Activated T-helper 17 cell treated with anti-CD3 and anti-CD28 coated beads, Interleukin-2, amount 50 U/mL, for 72 hours (primary cell): Measurements from ENCODE around the gene TSPAN31. TPM values are rescaled to one million over a fixed set of nuclear protein-coding genes. Genes with fewer than 3 reads are reported as not detected.

Experiments
- ATAC-seq: fragments of 150-1000 bp; cut with Tn5 transposase; replicated peaks from 2 replicates; pipeline ENCODE4 v1.10.0; 2021; ENCODE audit warnings: mild to moderate bottlenecking, moderate library complexity
- H3K27ac Mint-ChIP-seq: one replicate; pipeline ENCODE4 v1.8.0; 2022; ENCODE audit warnings: mixed read lengths
- H3K27me3 Mint-ChIP-seq: one replicate; pipeline ENCODE4 v1.8.0; 2022; ENCODE audit warnings: mixed read lengths
- H3K36me3 Mint-ChIP-seq: one replicate; pipeline ENCODE4 v1.8.0; 2022; ENCODE audit warnings: low read depth, mild to moderate bottlenecking, mixed read lengths
- H3K4me1 Mint-ChIP-seq: one replicate; pipeline ENCODE4 v1.8.0; 2022; ENCODE audit warnings: mixed read lengths
- H3K4me3 Mint-ChIP-seq: one replicate; pipeline ENCODE4 v1.8.0; 2022; ENCODE audit warnings: mild to moderate bottlenecking, mixed read lengths
- H3K9me3 Mint-ChIP-seq: one replicate; pipeline ENCODE4 v1.8.0; 2022; ENCODE audit warnings: mixed read lengths
- total RNA-seq, 2 donors: library from RNA; stranded (reverse); gene quantifications; one replicate each; pipeline ENCODE4 v1.2.3, GENCODE V29; 2022

Gene TSPAN31
- total RNA-seq, 2 donors from 2014 or later: 10.7 to 18.7 TPM

GRCh38 chr12:57726884-57727757 is 17.7 kb upstream of the TSPAN31 start:
- Mint-ChIP-seq H3K4me1 (peaks cover 11% of the 10 kb centered on the region), H3K27ac (no peak overlapping the region), H3K36me3 (peaks cover 68% of the 10 kb centered on the region), H3K27me3 (no peaks in the 10 kb centered on the region), H3K4me3 (no peak overlapping the region), H3K9me3 (no peaks in the 10 kb centered on the region)
- no peak for ATAC-seq

GRCh38 chr12:57727758-57728395 is 17.0 kb upstream of the TSPAN31 start:
- H3K4me3 Mint-ChIP-seq: no peak overlapping the region
- ATAC-seq: no peak

GRCh38 chr12:57729321-57729844 is 15.5 kb upstream of the TSPAN31 start:
- H3K27ac Mint-ChIP-seq: no peak overlapping the region
- ATAC-seq: no peak
- H3K36me3 Mint-ChIP-seq: peaks cover 89% of the 10 kb centered on the region
- no peaks in the 10 kb centered on the region for H3K9me3 Mint-ChIP-seq
- peaks cover 16% of the 10 kb centered on the region for H3K4me1 Mint-ChIP-seq
- no peak overlapping the region for H3K4me3 Mint-ChIP-seq
- H3K27me3 Mint-ChIP-seq: no peaks in the 10 kb centered on the region

More at GRCh38 chr12:57727758-57728395, 17.0 kb upstream of the TSPAN31 start:
- H3K27me3 Mint-ChIP-seq: no peaks in the 10 kb centered on the region
- H3K36me3 Mint-ChIP-seq: peaks cover 74% of the 10 kb centered on the region
- peak overlapping the region; percentile 51 for H3K27ac Mint-ChIP-seq
- H3K4me1 Mint-ChIP-seq: peaks cover 16% of the 10 kb centered on the region
- no peaks in the 10 kb centered on the region for H3K9me3 Mint-ChIP-seq

- H3K4me3 Mint-ChIP-seq: no peak overlapping the region
- no peak for ATAC-seq
- no peaks in the 10 kb centered on the region for H3K27me3 Mint-ChIP-seq
- H3K4me1 Mint-ChIP-seq: peaks cover 10% of the 10 kb centered on the region
- no peak overlapping the region for H3K27ac Mint-ChIP-seq
- H3K9me3 Mint-ChIP-seq: no peaks in the 10 kb centered on the region
- H3K36me3 Mint-ChIP-seq: peaks cover 93% of the 10 kb centered on the region
These were observed 14.3 kb upstream of the TSPAN31 start for GRCh38 chr12:57730336-57731067.

- no peaks in the 10 kb centered on the region for H3K27me3 Mint-ChIP-seq
- peaks cover 13% of the 10 kb centered on the region for H3K4me1 Mint-ChIP-seq
- no peaks in the 10 kb centered on the region for H3K9me3 Mint-ChIP-seq
- H3K27ac Mint-ChIP-seq: no peak overlapping the region
- ATAC-seq: no peak
- H3K4me3 Mint-ChIP-seq: no peak overlapping the region
- peaks cover 91% of the 10 kb centered on the region for H3K36me3 Mint-ChIP-seq
These were observed 13.3 kb upstream of the TSPAN31 start for GRCh38 chr12:57731411-57732080.

GRCh38 chr12:57732270-57732669 is 12.6 kb upstream of the TSPAN31 start:
- H3K9me3 Mint-ChIP-seq: no peaks in the 10 kb centered on the region
- H3K4me1 Mint-ChIP-seq: peaks cover 16% of the 10 kb centered on the region
- peak overlapping the region; percentile 66 for H3K27ac Mint-ChIP-seq
- no peak overlapping the region for H3K4me3 Mint-ChIP-seq
- no peak for ATAC-seq
- no peaks in the 10 kb centered on the region for H3K27me3 Mint-ChIP-seq
- H3K36me3 Mint-ChIP-seq: peaks cover 95% of the 10 kb centered on the region

GRCh38 chr12:57732726-57733593 is 11.9 kb upstream of the TSPAN31 start:
- Mint-ChIP-seq H3K27me3 (no peaks in the 10 kb centered on the region), H3K4me1 (peaks cover 16% of the 10 kb centered on the region), H3K4me3 (no peak overlapping the region), H3K27ac (peak overlapping the region; percentile 66), H3K36me3 (peaks cover 88% of the 10 kb centered on the region), H3K9me3 (no peaks in the 10 kb centered on the region)
- no peak for ATAC-seq

GRCh38 chr12:57733928-57734327 is 10.9 kb upstream of the TSPAN31 start:
- Mint-ChIP-seq H3K4me3 (no peak overlapping the region), H3K4me1 (peaks cover 10% of the 10 kb centered on the region), H3K9me3 (no peaks in the 10 kb centered on the region), H3K27ac (no peak overlapping the region), H3K36me3 (peaks cover 80% of the 10 kb centered on the region), H3K27me3 (no peaks in the 10 kb centered on the region)
- ATAC-seq: no peak

- H3K27me3 Mint-ChIP-seq: no peaks in the 10 kb centered on the region
- no peak overlapping the region for H3K4me3 Mint-ChIP-seq
- H3K36me3 Mint-ChIP-seq: peaks cover 80% of the 10 kb centered on the region
These were observed 10.2 kb upstream of the TSPAN31 start for GRCh38 chr12:57734591-57734990.

GRCh38 chr12:57735198-57735855 is 9.5 kb upstream of the TSPAN31 start:
- Mint-ChIP-seq H3K27me3 (no peaks in the 10 kb centered on the region), H3K36me3 (peaks cover 75% of the 10 kb centered on the region), H3K9me3 (no peaks in the 10 kb centered on the region), H3K27ac (no peak overlapping the region), H3K4me1 (peaks cover 17% of the 10 kb centered on the region), H3K4me3 (no peak overlapping the region)
- ATAC-seq: no peak

More at GRCh38 chr12:57734591-57734990, 10.2 kb upstream of the TSPAN31 start:
- H3K9me3 Mint-ChIP-seq: no peaks in the 10 kb centered on the region
- peaks cover 16% of the 10 kb centered on the region for H3K4me1 Mint-ChIP-seq
- no peak for ATAC-seq
- H3K27ac Mint-ChIP-seq: no peak overlapping the region

GRCh38 chr12:57735952-57736740 is 8.7 kb upstream of the TSPAN31 start:
- no peaks in the 10 kb centered on the region for H3K9me3 Mint-ChIP-seq
- peaks cover 24% of the 10 kb centered on the region for H3K4me1 Mint-ChIP-seq
- peak overlapping the region; percentile 78 for H3K27ac Mint-ChIP-seq
- peaks cover 74% of the 10 kb centered on the region for H3K36me3 Mint-ChIP-seq
- no peak overlapping the region for H3K4me3 Mint-ChIP-seq
- no peaks in the 10 kb centered on the region for H3K27me3 Mint-ChIP-seq
- ATAC-seq: no peak

GRCh38 chr12:57736741-57737466 is 7.9 kb upstream of the TSPAN31 start:
- Mint-ChIP-seq H3K9me3 (no peaks in the 10 kb centered on the region), H3K27ac (peak overlapping the region; percentile 78), H3K36me3 (peaks cover 69% of the 10 kb centered on the region), H3K4me1 (peaks cover 27% of the 10 kb centered on the region), H3K4me3 (no peak overlapping the region), H3K27me3 (no peaks in the 10 kb centered on the region)
- ATAC-seq: no peak
